ENCODE data around the gene COL4A4.

COL4A4 gene

DNA sequence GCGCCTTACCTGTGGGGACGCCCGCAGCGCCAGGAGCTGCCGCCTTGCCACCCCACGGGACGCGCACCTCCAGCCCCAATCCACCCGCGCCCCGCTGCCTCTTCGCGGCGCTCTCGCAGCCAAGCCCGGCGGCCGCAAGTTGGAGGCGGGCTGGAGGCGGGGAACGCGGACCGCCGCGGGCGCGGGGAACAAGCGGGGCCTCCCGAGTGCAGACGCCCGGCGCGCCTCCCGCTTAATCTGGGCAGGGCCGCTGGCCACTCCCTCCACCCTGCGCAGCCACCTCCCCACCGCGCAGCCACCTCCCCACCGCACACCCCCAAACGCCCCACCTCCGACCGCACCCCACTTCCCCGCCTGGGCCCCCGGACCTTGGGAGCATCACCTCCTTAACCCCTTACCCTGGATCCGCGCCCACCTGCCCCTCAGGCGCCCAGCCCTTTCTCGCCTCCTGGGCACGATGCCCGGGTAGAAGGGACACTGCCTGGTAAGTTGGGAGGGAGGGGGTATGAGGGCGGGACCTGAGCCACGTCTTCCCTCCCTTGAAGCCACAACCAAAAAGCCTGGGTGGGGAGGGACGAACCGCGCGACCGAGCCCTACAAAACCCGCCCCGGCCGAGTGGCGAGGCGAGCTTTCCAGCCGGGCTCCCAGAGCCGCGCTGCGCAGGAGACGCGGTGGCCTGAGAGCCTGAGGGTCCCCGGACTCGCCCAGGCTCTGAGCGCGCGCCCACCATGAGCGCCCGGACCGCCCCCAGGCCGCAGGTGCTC, at the start of gene COL4A4, which contains the start of gene COL4A3:
COL4A4 (minus strand) TSS at position 208 of the 765 bp plus-strand sequence. CDS start 16,722 bp downstream, outside the sequence.
COL4A3 (plus strand) TSS at position 627 of the 765 bp plus-strand sequence; CDS start at position 730, 103 bp downstream.
- Mint-ChIP-seq H3K4me1 (peaks cover 45% of the 10 kb centered on the region), H3K9me3 (peaks cover 2% of the 10 kb centered on the region), H3K4me3 (peak within 1 kb of the TSS; percentile 98), H3K27me3 (no peaks in the 10 kb centered on the region), H3K36me3 (peaks cover 12% of the 10 kb centered on the region), H3K27ac (peak within 1 kb of the TSS; percentile 91)
- ATAC-seq (ENCODE audit: low read depth), result peak; percentile 78
- DNase-seq (ENCODE audit: low spot score in 2 of 2), result peak; percentile 52 to 62

DNA sequence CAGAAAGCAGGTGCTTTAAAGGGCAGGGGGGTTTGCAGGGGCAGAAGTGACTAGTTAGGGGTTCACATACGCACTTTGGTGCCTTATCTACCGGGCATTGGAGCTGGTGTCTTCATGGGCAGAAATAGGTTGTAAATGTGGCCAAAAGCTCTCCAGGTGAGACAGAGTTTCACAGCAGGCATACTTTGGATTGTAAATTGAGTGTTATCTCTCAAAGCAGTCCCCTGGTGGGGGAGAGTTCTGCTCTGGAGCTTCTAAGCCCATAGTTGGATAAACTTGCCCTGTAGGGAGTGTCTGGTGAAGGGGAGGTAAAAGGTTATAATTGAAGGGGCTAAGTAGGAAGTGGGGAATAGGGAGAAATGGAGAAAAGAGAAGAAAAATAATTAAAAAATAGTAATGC, 43.6 kb upstream of the COL4A4 start:
- peaks cover 7% of the 10 kb centered on the region for H3K4me1 Mint-ChIP-seq
- H3K4me3 Mint-ChIP-seq, result no peak overlapping the region
- H3K9me3 Mint-ChIP-seq, result no peaks in the 10 kb centered on the region
- no peaks in the 10 kb centered on the region for H3K27me3 Mint-ChIP-seq
- H3K36me3 Mint-ChIP-seq, result peaks cover 18% of the 10 kb centered on the region
- ATAC-seq (ENCODE audit: low read depth) (no peak), DNase-seq (ENCODE audit: low spot score in 2 of 2) (no peak)
- no peak overlapping the region for H3K27ac Mint-ChIP-seq

GRCh38 chr2:227206406-227206805, 42.4 kb upstream of the COL4A4 start:
- DNase-seq (ENCODE audit: low spot score in 2 of 2) (no peak), ATAC-seq (ENCODE audit: low read depth) (no peak)
- Mint-ChIP-seq H3K36me3 (peaks cover 14% of the 10 kb centered on the region), H3K27ac (no peak overlapping the region), H3K4me1 (peaks cover 7% of the 10 kb centered on the region), H3K27me3 (no peaks in the 10 kb centered on the region), H3K4me3 (no peak overlapping the region), H3K9me3 (no peaks in the 10 kb centered on the region)

DNA sequence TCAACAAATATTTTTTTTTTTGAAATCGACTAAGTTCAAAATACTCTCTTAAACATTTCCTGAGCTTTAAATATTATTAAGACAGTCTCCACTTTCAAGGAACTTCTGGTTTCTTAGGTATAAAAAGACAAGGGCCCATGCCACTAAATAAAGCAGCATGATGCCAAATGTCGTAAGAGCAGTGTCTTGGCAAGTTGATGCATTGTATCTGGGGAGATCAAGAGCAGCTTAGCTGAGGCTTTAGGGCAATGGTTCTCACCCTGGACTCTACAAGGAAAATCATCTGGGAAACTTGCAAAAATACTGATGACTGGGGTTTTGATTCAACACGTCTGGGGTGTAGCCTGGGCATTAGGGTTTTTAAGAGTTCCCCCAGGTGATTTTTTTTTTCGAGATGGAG, 41.7 kb upstream of the COL4A4 start:
- Mint-ChIP-seq H3K36me3 (peaks cover 14% of the 10 kb centered on the region), H3K4me1 (peaks cover 7% of the 10 kb centered on the region), H3K4me3 (no peak overlapping the region), H3K27me3 (no peaks in the 10 kb centered on the region), H3K9me3 (no peaks in the 10 kb centered on the region), H3K27ac (no peak overlapping the region)
- DNase-seq (ENCODE audit: low spot score in 2 of 2) (no peak), ATAC-seq (ENCODE audit: low read depth) (no peak)

- no peak for ATAC-seq (ENCODE audit: low read depth)
Observed at GRCh38 chr2:227204452-227204851, 40.4 kb upstream of the COL4A4 start.

GRCh38 chr2:227201771-227202170, 37.8 kb upstream of the COL4A4 start:
- no peak overlapping the region for H3K4me3 Mint-ChIP-seq

More at GRCh38 chr2:227204452-227204851, 40.4 kb upstream of the COL4A4 start:
- Mint-ChIP-seq H3K4me3 (no peak overlapping the region), H3K27me3 (no peaks in the 10 kb centered on the region), H3K27ac (no peak overlapping the region), H3K9me3 (no peaks in the 10 kb centered on the region), H3K36me3 (peaks cover 14% of the 10 kb centered on the region), H3K4me1 (peaks cover 13% of the 10 kb centered on the region)
- DNase-seq (ENCODE audit: low spot score in 2 of 2), result no peak

GRCh38 chr2:227198866-227199265, 34.9 kb upstream of the COL4A4 start:
- no peaks in the 10 kb centered on the region for H3K27me3 Mint-ChIP-seq
- peaks cover 15% of the 10 kb centered on the region for H3K4me1 Mint-ChIP-seq
- H3K4me3 Mint-ChIP-seq, result no peak overlapping the region
- ATAC-seq (ENCODE audit: low read depth) (no peak), DNase-seq (ENCODE audit: low spot score in 2 of 2) (no peak)
- H3K27ac Mint-ChIP-seq, result no peak overlapping the region
- peaks cover 7% of the 10 kb centered on the region for H3K36me3 Mint-ChIP-seq
- no peaks in the 10 kb centered on the region for H3K9me3 Mint-ChIP-seq

More at GRCh38 chr2:227201771-227202170, 37.8 kb upstream of the COL4A4 start:
- DNase-seq (ENCODE audit: low spot score in 2 of 2) (no peak), ATAC-seq (ENCODE audit: low read depth) (no peak)
- Mint-ChIP-seq H3K36me3 (peaks cover 10% of the 10 kb centered on the region), H3K4me1 (peaks cover 18% of the 10 kb centered on the region), H3K9me3 (no peaks in the 10 kb centered on the region), H3K27ac (no peak overlapping the region), H3K27me3 (no peaks in the 10 kb centered on the region)

DNA sequence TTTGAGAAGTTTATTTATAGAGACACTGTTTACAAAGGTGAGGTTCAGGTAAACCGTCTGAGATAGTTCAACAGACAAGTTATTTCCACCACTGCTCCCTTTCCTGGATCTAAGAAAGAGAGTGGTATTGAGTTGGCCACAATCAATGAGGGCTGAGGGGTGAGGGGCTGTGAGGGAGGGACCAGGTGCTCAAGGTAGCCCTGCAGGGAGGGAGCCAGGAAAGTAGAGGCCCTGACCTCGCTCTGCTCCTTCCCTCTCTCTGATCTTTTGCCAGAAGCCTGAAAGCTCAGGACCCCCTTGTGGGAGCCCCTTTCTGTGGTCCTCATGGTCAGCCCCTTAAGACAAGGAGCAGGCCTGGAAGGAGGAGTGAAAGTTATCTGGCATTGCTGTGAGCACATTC, 30.2 kb upstream of the COL4A4 start:
- no peak for ATAC-seq (ENCODE audit: low read depth)
- no peak overlapping the region for H3K27ac Mint-ChIP-seq
- H3K9me3 Mint-ChIP-seq, result no peaks in the 10 kb centered on the region
- no peak for DNase-seq (ENCODE audit: low spot score in 2 of 2)
- peaks cover 13% of the 10 kb centered on the region for H3K4me1 Mint-ChIP-seq
- no peak overlapping the region for H3K4me3 Mint-ChIP-seq
- H3K36me3 Mint-ChIP-seq, result peaks cover 15% of the 10 kb centered on the region
- H3K27me3 Mint-ChIP-seq, result no peaks in the 10 kb centered on the region

GRCh38 chr2:227192491-227192890, 28.5 kb upstream of the COL4A4 start:
- no peak for DNase-seq (ENCODE audit: low spot score in 2 of 2)
- no peak for ATAC-seq (ENCODE audit: low read depth)
- no peaks in the 10 kb centered on the region for H3K27me3 Mint-ChIP-seq
- H3K4me1 Mint-ChIP-seq, result peaks cover 12% of the 10 kb centered on the region
- H3K27ac Mint-ChIP-seq, result no peak overlapping the region
- H3K4me3 Mint-ChIP-seq, result no peak overlapping the region
- H3K36me3 Mint-ChIP-seq, result peaks cover 15% of the 10 kb centered on the region
- no peaks in the 10 kb centered on the region for H3K9me3 Mint-ChIP-seq

DNA sequence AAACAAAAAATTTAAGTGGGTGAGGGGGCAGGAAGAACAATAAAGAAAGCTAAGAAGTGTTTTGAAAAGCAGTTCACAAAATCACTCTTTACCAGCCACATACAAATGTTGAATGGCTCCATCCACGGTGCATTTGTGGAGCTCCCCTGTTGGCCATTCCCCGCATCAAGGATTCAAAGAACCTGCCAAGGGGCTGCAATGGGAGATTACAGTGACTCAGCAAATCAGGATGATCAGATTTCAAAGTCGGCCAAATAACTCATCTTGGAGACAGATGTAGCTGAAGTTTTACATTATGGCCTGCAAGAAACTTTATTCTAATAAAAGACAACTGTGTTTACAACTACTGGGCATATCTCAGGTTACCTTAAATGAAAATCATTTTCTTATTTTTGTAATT, 27.4 kb upstream of the COL4A4 start:
- no peak for ATAC-seq (ENCODE audit: low read depth)
- H3K9me3 Mint-ChIP-seq, result no peaks in the 10 kb centered on the region
- no peak overlapping the region for H3K4me3 Mint-ChIP-seq
- no peaks in the 10 kb centered on the region for H3K27me3 Mint-ChIP-seq
- no peak for DNase-seq (ENCODE audit: low spot score in 2 of 2)
- H3K4me1 Mint-ChIP-seq, result peaks cover 23% of the 10 kb centered on the region
- H3K27ac Mint-ChIP-seq, result no peak overlapping the region
- peaks cover 15% of the 10 kb centered on the region for H3K36me3 Mint-ChIP-seq

DNA sequence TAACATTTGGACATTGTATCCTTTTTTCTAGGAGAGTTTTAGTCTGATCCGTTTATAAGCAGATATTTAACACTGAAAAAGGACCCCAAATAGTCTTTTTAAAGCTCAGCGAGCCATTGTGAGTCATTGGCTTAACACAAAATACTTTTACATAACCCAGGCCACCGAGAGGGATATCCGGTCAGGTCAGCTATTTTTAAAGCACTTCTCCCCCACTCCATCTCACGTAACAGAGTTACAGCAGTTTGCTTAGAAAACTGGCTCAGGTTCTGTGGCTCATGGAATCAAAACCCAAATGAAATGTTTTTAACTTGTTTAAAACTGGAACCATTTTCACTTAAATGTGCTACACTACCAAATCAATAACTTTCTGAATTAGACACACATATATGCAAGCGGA, 24.3 kb upstream of the COL4A4 start:
- H3K27ac Mint-ChIP-seq, result no peak overlapping the region
- no peak for DNase-seq (ENCODE audit: low spot score in 2 of 2)
- H3K27me3 Mint-ChIP-seq, result no peaks in the 10 kb centered on the region

GRCh38 chr2:227186751-227187150, 22.7 kb upstream of the COL4A4 start:
- peaks cover 16% of the 10 kb centered on the region for H3K36me3 Mint-ChIP-seq
- no peaks in the 10 kb centered on the region for H3K9me3 Mint-ChIP-seq
- H3K4me1 Mint-ChIP-seq, result peaks cover 44% of the 10 kb centered on the region
- DNase-seq (ENCODE audit: low spot score in 2 of 2) (no peak), ATAC-seq (ENCODE audit: low read depth) (peak; percentile 53)
- H3K27ac Mint-ChIP-seq, result peak overlapping the region; percentile 15
- no peaks in the 10 kb centered on the region for H3K27me3 Mint-ChIP-seq
- H3K4me3 Mint-ChIP-seq, result no peak overlapping the region

More for the DNA sequence above, 24.3 kb upstream of the COL4A4 start:
- ATAC-seq (ENCODE audit: low read depth), result no peak
- Mint-ChIP-seq H3K4me3 (no peak overlapping the region), H3K9me3 (no peaks in the 10 kb centered on the region), H3K36me3 (peaks cover 19% of the 10 kb centered on the region), H3K4me1 (peaks cover 44% of the 10 kb centered on the region)

- DNase-seq (ENCODE audit: low spot score in 2 of 2), result no peak
- no peaks in the 10 kb centered on the region for H3K9me3 Mint-ChIP-seq
- H3K27me3 Mint-ChIP-seq, result no peaks in the 10 kb centered on the region
- H3K4me3 Mint-ChIP-seq, result no peak overlapping the region
- H3K27ac Mint-ChIP-seq, result peak overlapping the region; percentile 15
- no peak for ATAC-seq (ENCODE audit: low read depth)
- H3K36me3 Mint-ChIP-seq, result peaks cover 16% of the 10 kb centered on the region
- H3K4me1 Mint-ChIP-seq, result peaks cover 44% of the 10 kb centered on the region
Observed at GRCh38 chr2:227185615-227186232, 21.7 kb upstream of the COL4A4 start.

- Mint-ChIP-seq H3K27me3 (no peaks in the 10 kb centered on the region), H3K36me3 (peaks cover 9% of the 10 kb centered on the region), H3K27ac (peak overlapping the region; percentile 62), H3K4me1 (peaks cover 42% of the 10 kb centered on the region), H3K4me3 (no peak overlapping the region), H3K9me3 (no peaks in the 10 kb centered on the region)
- no peak for ATAC-seq (ENCODE audit: low read depth)
- no peak for DNase-seq (ENCODE audit: low spot score in 2 of 2)
Observed at GRCh38 chr2:227183657-227184367, 19.8 kb upstream of the COL4A4 start.
